Nephron (organoid): Measurements from ENCODE around the gene NAV2.

Experiments
- H3K27ac Mint-ChIP-seq, 3 experiments: 2 replicates each; pipeline ENCODE4 v1.8.0; 2020; ENCODE audit warnings: mixed read lengths in 3 of 3, mild to moderate bottlenecking in 2 of 3, moderate library complexity in 1 of 3
- H3K27me3 Mint-ChIP-seq: 2 replicates; pipeline ENCODE4 v1.8.0; 2021; ENCODE audit warnings: low read depth, mild to moderate bottlenecking, moderate library complexity, mixed read lengths
- H3K36me3 Mint-ChIP-seq: 2 replicates; pipeline ENCODE4 v1.8.0; 2020; ENCODE audit warnings: low read depth, mixed read lengths
- H3K4me1 Mint-ChIP-seq: 2 replicates; pipeline ENCODE4 v1.8.0; 2020; ENCODE audit warnings: mixed read lengths
- H3K4me3 Mint-ChIP-seq, 3 experiments: 2 replicates each; pipeline ENCODE4 v1.8.0; 2020; ENCODE audit warnings: mild to moderate bottlenecking in 3 of 3, mixed read lengths in 3 of 3, moderate library complexity in 2 of 3
- H3K9me3 Mint-ChIP-seq: 2 replicates; pipeline ENCODE4 v1.8.0; 2020; ENCODE audit warnings: mixed read lengths
- CTCF ChIP-seq, 3 experiments: fragments of 200-600 bp; sonication (generic); IDR thresholded peaks; one replicate each; pipeline ENCODE4 v1.5.0; 2021; ENCODE audit warnings: antibody characterized with exemption in 3 of 3; ENCODE audit not compliant: unreplicated experiment in 3 of 3

The NAV2 gene

DNA sequence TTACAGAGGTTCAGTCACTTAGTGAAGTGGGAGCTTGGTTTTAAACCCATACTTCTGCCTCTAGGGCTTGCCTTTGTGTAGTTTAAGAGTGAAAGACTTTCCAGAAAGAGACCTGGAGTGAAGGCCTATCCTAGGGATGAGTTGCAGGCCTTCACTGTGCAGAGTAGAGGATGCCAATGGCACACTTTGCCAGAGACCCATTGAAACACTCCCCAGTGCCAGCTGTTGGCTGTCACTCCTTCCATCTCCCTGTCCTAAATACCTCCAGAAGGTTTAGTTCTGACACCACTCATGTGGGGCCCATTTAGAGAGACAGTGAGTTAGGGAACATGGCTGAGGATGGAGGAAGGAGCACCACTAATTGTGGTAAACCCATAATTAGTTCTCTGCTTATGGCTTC is 31.5 kb downstream of the NAV2 start:
- no peak overlapping the region for H3K27ac Mint-ChIP-seq
- peaks cover 16% of the 10 kb centered on the region for H3K27me3 Mint-ChIP-seq
- H3K36me3 Mint-ChIP-seq: no peaks in the 10 kb centered on the region
- no peaks in the 10 kb centered on the region for H3K4me1 Mint-ChIP-seq
- H3K9me3 Mint-ChIP-seq: no peaks in the 10 kb centered on the region
- TF ChIP-seq CTCF (IDR thresholded peaks at IDR 0.05; ENCODE audit: unreplicated experiment in 3 of 3): no peak
- H3K4me3 Mint-ChIP-seq: no peak overlapping the region

GRCh38 chr11:19746086-19746485 is 33.4 kb downstream of the NAV2 start:
- Mint-ChIP-seq H3K9me3 (no peaks in the 10 kb centered on the region), H3K27me3 (peaks cover 13% of the 10 kb centered on the region), H3K27ac (no peak overlapping the region), H3K4me1 (no peaks in the 10 kb centered on the region), H3K36me3 (no peaks in the 10 kb centered on the region), H3K4me3 (no peak overlapping the region)
- no peak for TF ChIP-seq CTCF (IDR thresholded peaks at IDR 0.05; ENCODE audit: unreplicated experiment in 3 of 3)

DNA sequence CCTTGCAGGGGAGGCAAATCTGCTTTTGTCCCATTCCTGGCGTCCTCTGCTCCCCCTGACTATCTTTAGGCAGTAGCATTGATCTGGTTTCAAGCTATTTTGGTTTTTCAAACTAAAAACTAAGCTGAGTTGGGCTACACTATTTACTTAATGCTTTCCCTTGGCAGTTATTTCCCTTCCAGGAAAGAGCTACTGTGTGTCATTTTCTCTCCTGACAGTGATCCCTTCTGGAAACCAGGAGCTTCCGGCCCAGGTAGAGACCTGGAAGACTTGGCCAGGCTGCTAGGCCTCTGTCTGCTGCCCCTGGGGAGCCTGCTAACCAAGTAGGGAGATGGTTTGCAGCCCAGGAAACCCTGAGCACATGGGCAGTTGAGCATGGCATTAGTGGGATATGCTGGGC is 35.0 kb downstream of the NAV2 start:
- Mint-ChIP-seq H3K4me3 (no peak overlapping the region), H3K4me1 (no peaks in the 10 kb centered on the region), H3K9me3 (no peaks in the 10 kb centered on the region), H3K27me3 (peaks cover 12% of the 10 kb centered on the region), H3K36me3 (no peaks in the 10 kb centered on the region), H3K27ac (no peak overlapping the region)
- no peak for TF ChIP-seq CTCF (IDR thresholded peaks at IDR 0.05; ENCODE audit: unreplicated experiment in 3 of 3)

DNA sequence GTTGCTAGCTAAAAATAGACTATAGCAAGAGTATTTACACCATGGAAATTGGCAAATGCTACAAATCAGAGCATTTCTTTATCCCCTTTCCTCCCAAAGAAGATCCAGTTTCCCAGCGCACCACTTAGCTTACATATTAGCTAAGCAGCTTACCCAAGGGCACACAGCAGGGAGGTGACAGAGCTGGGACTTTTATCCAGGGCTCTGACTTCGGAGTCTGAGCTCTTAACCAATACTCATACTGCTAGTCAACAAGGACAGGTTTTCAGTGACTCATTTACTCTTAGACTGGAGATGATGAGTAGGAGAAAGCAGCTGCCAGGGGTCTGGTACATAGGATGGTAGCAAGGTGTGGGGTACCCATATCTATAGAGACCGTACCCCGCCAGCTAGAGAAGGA is 38.4 kb downstream of the NAV2 start:
- Mint-ChIP-seq H3K36me3 (no peaks in the 10 kb centered on the region), H3K4me3 (no peak overlapping the region)

DNA sequence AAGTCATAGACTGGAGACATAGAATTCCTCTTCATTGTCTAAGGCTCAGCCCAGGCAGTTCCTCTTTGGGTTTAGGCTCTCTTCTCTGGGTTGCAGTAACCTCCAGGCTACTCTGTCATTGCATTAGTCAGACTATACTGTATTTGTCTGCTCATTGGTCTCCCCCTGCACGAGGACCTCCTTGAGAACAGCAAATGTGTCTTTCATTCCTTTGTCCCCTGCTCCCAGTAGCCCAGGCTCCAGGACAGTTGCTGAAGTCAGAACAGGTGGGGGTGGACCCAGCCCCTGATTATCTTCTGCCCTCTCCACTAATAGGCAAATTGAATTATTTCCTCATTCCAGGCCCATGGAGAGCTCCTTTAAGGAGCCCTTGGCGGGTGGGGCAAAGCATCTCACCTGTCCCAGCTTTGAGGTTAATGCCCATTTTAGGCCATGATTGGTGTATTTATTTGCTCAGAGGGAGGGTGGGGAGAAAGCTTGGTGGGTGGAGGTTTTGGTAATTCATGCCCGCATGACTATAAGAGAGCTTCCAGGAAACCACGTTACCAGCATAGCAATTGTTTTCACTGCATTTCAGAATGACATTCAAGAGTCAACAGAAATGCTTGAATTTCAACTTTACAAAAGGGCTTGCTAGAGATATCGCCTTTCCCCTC is 40.9 kb downstream of the NAV2 start:
- no peak for TF ChIP-seq CTCF (IDR thresholded peaks at IDR 0.05; ENCODE audit: unreplicated experiment in 3 of 3)
- H3K27me3 Mint-ChIP-seq: peaks cover 17% of the 10 kb centered on the region
- no peak overlapping the region for H3K27ac Mint-ChIP-seq
- no peaks in the 10 kb centered on the region for H3K4me1 Mint-ChIP-seq
- no peaks in the 10 kb centered on the region for H3K9me3 Mint-ChIP-seq
- no peak overlapping the region for H3K4me3 Mint-ChIP-seq
- H3K36me3 Mint-ChIP-seq: no peaks in the 10 kb centered on the region

More for the DNA sequence above, 38.4 kb downstream of the NAV2 start:
- peaks cover 16% of the 10 kb centered on the region for H3K27me3 Mint-ChIP-seq
- TF ChIP-seq CTCF (IDR thresholded peaks at IDR 0.05; ENCODE audit: unreplicated experiment in 3 of 3): no peak
- H3K9me3 Mint-ChIP-seq: no peaks in the 10 kb centered on the region
- no peak overlapping the region for H3K27ac Mint-ChIP-seq
- H3K4me1 Mint-ChIP-seq: no peaks in the 10 kb centered on the region
